ENCODE measurements around the gene MGLL. TPM values are rescaled to one million over a fixed set of nuclear protein-coding genes. Genes with fewer than 3 reads are reported as not detected.

Gene MGLL
- total RNA-seq, 4 donors from 2014 or later, result 37.9 to 54.3 (median 45.2) TPM

GRCh38 chr3:127743351-127744252 lies 78.7 kb downstream of the MGLL start:
- peak in 1 of 2 donors; percentile 17 for DNase-seq (ENCODE audit: low spot score in 2 of 2)
- WGBS, result 64% methylated on average over 15 of the region's 15 CpGs
- peak overlapping the region; percentile 29 for H3K27ac ChIP-seq

GRCh38 chr3:127742580-127742979 lies 79.7 kb downstream of the MGLL start:
- no peaks in the 10 kb centered on the region for H3K9me3 ChIP-seq
- no peaks in the 10 kb centered on the region for H3K36me3 ChIP-seq
- no peak overlapping the region for H3K4me3 ChIP-seq
- no peaks in the 10 kb centered on the region for H3K27me3 ChIP-seq
- H3K27ac ChIP-seq, result no peak overlapping the region
- no peak for DNase-seq (ENCODE audit: low spot score in 2 of 2)
- peaks cover 45% of the 10 kb centered on the region for H3K4me1 ChIP-seq
- no peak for TF ChIP-seq POLR2A (IDR thresholded peaks at IDR 0.05)
- TF ChIP-seq POLR2AphosphoS5 (IDR thresholded peaks at IDR 0.05), result no peak
- TF ChIP-seq EP300 (IDR thresholded peaks at IDR 0.05), result no peak
- no peak for TF ChIP-seq CTCF (IDR thresholded peaks at IDR 0.05)
- WGBS, result 91% methylated on average over 9 of the region's 9 CpGs

More at GRCh38 chr3:127743351-127744252, 78.7 kb downstream of the MGLL start:
- Histone ChIP-seq H3K9me3 (no peaks in the 10 kb centered on the region), H3K36me3 (no peaks in the 10 kb centered on the region), H3K4me1 (peaks cover 44% of the 10 kb centered on the region), H3K4me3 (no peak overlapping the region), H3K27me3 (no peaks in the 10 kb centered on the region)
- TF ChIP-seq EP300 (IDR thresholded peaks at IDR 0.05) (no peak), CTCF (IDR thresholded peaks at IDR 0.05) (no peak), POLR2AphosphoS5 (IDR thresholded peaks at IDR 0.05) (no peak), POLR2A (IDR thresholded peaks at IDR 0.05) (no peak)

- no peak for DNase-seq (ENCODE audit: low spot score in 2 of 2)
- H3K4me1 ChIP-seq, result peaks cover 46% of the 10 kb centered on the region
- no peaks in the 10 kb centered on the region for H3K9me3 ChIP-seq
- WGBS, result 93% methylated on average over 1 of the region's 1 CpG
- H3K36me3 ChIP-seq, result no peaks in the 10 kb centered on the region
- H3K4me3 ChIP-seq, result no peak overlapping the region
- TF ChIP-seq POLR2A (IDR thresholded peaks at IDR 0.05) (no peak), CTCF (IDR thresholded peaks at IDR 0.05) (no peak), EP300 (IDR thresholded peaks at IDR 0.05) (no peak), POLR2AphosphoS5 (IDR thresholded peaks at IDR 0.05) (no peak)
- H3K27me3 ChIP-seq, result no peaks in the 10 kb centered on the region
- H3K27ac ChIP-seq, result no peak overlapping the region
Measured at GRCh38 chr3:127741690-127742089, 80.6 kb downstream of the MGLL start.

- Histone ChIP-seq H3K27me3 (no peaks in the 10 kb centered on the region), H3K4me1 (peaks cover 50% of the 10 kb centered on the region), H3K27ac (no peak overlapping the region), H3K36me3 (no peaks in the 10 kb centered on the region), H3K4me3 (no peak overlapping the region), H3K9me3 (no peaks in the 10 kb centered on the region)
- TF ChIP-seq EP300 (IDR thresholded peaks at IDR 0.05) (no peak), POLR2A (IDR thresholded peaks at IDR 0.05) (no peak), CTCF (IDR thresholded peaks at IDR 0.05) (no peak), POLR2AphosphoS5 (IDR thresholded peaks at IDR 0.05) (no peak)
- 93% methylated on average over 7 of the region's 8 CpGs for WGBS
- DNase-seq (ENCODE audit: low spot score in 2 of 2), result no peak
Measured at GRCh38 chr3:127741246-127741645, 81.1 kb downstream of the MGLL start.

GRCh38 chr3:127740136-127740915 lies 82.0 kb downstream of the MGLL start:
- 86% methylated on average over 20 of the region's 20 CpGs for WGBS
- Histone ChIP-seq H3K36me3 (no peaks in the 10 kb centered on the region), H3K27ac (no peak overlapping the region), H3K4me3 (no peak overlapping the region), H3K9me3 (no peaks in the 10 kb centered on the region), H3K27me3 (no peaks in the 10 kb centered on the region), H3K4me1 (peaks cover 59% of the 10 kb centered on the region)
- no peak for TF ChIP-seq POLR2AphosphoS5 (IDR thresholded peaks at IDR 0.05)
- no peak for TF ChIP-seq EP300 (IDR thresholded peaks at IDR 0.05)
- no peak for TF ChIP-seq CTCF (IDR thresholded peaks at IDR 0.05)
- no peak for TF ChIP-seq POLR2A (IDR thresholded peaks at IDR 0.05)
- DNase-seq (ENCODE audit: low spot score in 2 of 2), result no peak

Data from suprapubic skin (tissue), 4 donors.